SJCRH30 (cell line): ENCODE measurements around the gene FAT1. TPM values are rescaled to one million over a fixed set of nuclear protein-coding genes. Genes with fewer than 3 reads are reported as not detected.
A peak's percentile ranks its signal among the peaks of the same experiment; 100 is the strongest.
"Not testable (repeated sequence)": the region's sequence is repeated elsewhere in the genome, so short reads cannot be mapped to it uniquely, and the experiment has no call there.

Experiments used
- DNase-seq, 2 experiments: peaks; one replicate each; pipeline ENCODE4 v3.0.0-alpha.2; 2015 to 2020
- H3K27ac ChIP-seq: fragments of 250-450 bp; sonication (Bioruptor Pico); 2 replicates; pipeline ENCODE4 v1.5.1; 2020; ENCODE audit warnings: mild to moderate bottlenecking, moderate library complexity
- H3K27me3 ChIP-seq: fragments of 250-450 bp; sonication (Bioruptor Pico); 2 replicates; pipeline ENCODE4 v1.5.1; 2020; ENCODE audit warnings: mild to moderate bottlenecking, moderate library complexity
- H3K36me3 ChIP-seq: fragments of 250-450 bp; sonication (Bioruptor Pico); 2 replicates; pipeline ENCODE4 v1.5.1; 2020; ENCODE audit warnings: mild to moderate bottlenecking, moderate library complexity
- H3K4me1 ChIP-seq: fragments of 250-450 bp; sonication (Bioruptor Pico); 2 replicates; pipeline ENCODE4 v1.5.1; 2020; ENCODE audit warnings: mild to moderate bottlenecking, moderate library complexity
- H3K4me3 ChIP-seq: fragments of 250-450 bp; sonication (Bioruptor Pico); 2 replicates; pipeline ENCODE4 v1.5.1; 2020; ENCODE audit warnings: mild to moderate bottlenecking, moderate library complexity
- H3K9me3 ChIP-seq: fragments of 250-450 bp; sonication (Bioruptor Pico); replicated peaks from 2 replicates; pipeline ENCODE4 v1.5.1; 2020; ENCODE audit warnings: mild to moderate bottlenecking, moderate library complexity
- total RNA-seq: library from RNA; depleted of rRNA; stranded (reverse); fragments of >200 nt; shearing (Covaris generic); gene quantifications from 2 replicates; pipeline ENCODE4 v1.2.3, GENCODE V29; 2014

FAT1 gene
- total RNA-seq, 1 experiment from 2014 or later, result 154 TPM

GRCh38 chr4:186758929-186759682 is 35.5 kb upstream of the FAT1 start:
- no peak for DNase-seq
- H3K9me3 ChIP-seq, result no peaks in the 10 kb centered on the region
- H3K27ac ChIP-seq, result no peak overlapping the region
- no peaks in the 10 kb centered on the region for H3K36me3 ChIP-seq
- H3K27me3 ChIP-seq, result no peaks in the 10 kb centered on the region
- no peak overlapping the region for H3K4me3 ChIP-seq
- H3K4me1 ChIP-seq, result peaks cover 4% of the 10 kb centered on the region

DNA sequence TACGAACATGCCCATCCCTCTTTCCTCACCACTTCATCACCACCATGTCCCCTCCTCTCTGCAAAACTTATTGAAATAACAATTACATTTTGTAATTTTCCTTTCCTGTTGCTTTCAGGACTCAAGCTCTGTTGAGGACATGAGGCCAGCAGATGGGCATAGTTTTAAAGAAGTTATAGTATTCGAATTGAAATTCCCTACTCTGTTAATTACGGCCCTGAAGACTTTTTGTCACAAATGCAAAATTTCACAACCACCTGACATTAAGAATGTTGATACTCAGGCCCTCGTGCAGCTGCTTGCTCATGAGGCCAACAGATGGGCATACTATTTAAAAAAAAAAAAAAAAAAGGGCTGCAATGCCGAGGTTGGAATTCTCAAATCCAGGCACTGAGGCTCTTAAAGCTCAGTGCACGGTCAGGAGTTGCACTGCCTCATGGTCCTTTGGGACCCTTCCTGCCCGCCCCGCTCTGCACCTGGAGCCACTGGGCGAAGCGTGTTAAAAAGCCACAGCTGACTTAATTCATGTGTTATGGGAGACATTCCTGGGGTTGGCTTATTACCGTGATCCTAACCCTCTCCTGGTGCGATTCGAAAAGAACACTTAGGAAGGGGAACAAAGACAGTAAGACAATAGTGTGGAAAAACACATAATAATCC is 34.2 kb upstream of the FAT1 start:
- DNase-seq, result peak; percentile 76
- H3K27ac ChIP-seq, result peak overlapping the region; percentile 40
- no peaks in the 10 kb centered on the region for H3K27me3 ChIP-seq
- peak overlapping the region; percentile 8; the same call in 1 of the 2 replicates for H3K4me3 ChIP-seq
- H3K9me3 ChIP-seq, result no peaks in the 10 kb centered on the region
- H3K4me1 ChIP-seq, result peaks cover 4% of the 10 kb centered on the region
- no peaks in the 10 kb centered on the region for H3K36me3 ChIP-seq

GRCh38 chr4:186756550-186756949 is 32.9 kb upstream of the FAT1 start:
- DNase-seq, H3K36me3 ChIP-seq, H3K4me1 ChIP-seq, H3K27me3 ChIP-seq, H3K9me3 ChIP-seq, H3K27ac ChIP-seq, H3K4me3 ChIP-seq: not testable (repeated sequence)

DNA sequence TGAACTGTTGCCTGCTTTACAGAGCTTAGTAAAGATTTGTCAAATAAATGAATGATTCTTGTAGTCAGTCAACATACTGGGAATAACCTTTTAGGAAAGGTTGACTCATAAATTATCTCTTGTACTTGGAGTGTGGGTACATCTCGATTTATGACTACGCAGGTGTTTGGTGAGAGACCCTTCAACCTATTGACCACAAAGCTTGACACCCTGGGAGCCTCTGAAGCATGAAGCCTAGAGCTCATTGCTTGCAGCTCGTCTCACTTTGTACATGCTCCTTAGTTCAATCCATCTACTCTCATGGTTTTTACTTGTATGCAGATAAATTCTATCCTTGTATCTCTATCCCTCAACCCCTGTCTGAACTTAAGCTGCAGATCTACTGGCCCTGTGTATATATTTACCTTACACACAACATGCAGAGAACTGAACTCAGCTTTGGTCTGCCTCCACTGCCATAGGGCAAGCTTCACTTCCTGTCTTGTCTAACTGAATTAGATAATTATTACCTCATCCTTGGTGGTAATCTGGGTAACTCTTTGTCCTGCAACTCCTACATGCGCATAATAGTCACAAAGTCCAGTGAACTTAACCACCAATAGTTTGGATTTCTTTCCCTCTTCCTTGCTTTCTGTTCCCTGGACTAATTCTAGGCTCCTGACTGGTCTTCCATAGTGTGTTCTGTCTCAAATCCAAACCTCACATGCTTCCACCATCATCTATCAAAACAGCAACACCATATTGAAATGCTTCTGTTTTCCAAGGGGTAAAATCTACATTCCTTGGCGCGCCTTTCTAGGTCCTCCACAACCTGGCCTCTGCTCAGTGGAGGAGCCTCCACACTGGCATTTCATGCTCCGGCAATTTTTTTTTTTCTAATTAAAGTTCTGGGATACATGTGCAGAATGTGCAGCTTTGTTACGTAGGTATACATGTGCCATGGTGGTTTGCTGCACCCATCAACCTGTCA is 32.2 kb upstream of the FAT1 start:
- Histone ChIP-seq H3K9me3 (no peaks in the 10 kb centered on the region), H3K4me1 (peaks cover 4% of the 10 kb centered on the region), H3K27me3 (no peaks in the 10 kb centered on the region), H3K27ac (no peak overlapping the region), H3K36me3 (no peaks in the 10 kb centered on the region), H3K4me3 (no peak overlapping the region)
- DNase-seq, result no peak

DNA sequence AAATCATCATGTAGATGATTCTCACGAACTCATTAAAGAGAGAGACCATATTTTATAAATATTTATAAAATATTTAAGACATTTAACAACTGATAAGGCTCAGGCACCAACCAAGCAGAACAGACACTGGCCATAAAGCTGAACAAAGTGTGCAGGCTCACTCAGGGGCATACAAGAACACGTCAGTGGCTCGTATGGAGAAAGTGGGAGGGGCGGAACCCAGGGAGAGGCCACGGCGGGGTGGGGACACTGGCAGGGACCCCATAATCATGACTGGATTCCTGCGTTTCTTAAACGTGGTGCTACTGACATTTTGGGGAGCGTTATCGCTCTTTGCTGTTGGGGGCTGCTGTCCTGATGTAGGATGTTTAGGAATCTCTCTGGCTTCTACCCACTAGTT is 31.3 kb upstream of the FAT1 start:
- no peak for DNase-seq
- Histone ChIP-seq H3K36me3 (no peaks in the 10 kb centered on the region), H3K4me3 (no peak overlapping the region), H3K9me3 (no peaks in the 10 kb centered on the region), H3K27me3 (no peaks in the 10 kb centered on the region), H3K27ac (no peak overlapping the region), H3K4me1 (peaks cover 4% of the 10 kb centered on the region)

DNA sequence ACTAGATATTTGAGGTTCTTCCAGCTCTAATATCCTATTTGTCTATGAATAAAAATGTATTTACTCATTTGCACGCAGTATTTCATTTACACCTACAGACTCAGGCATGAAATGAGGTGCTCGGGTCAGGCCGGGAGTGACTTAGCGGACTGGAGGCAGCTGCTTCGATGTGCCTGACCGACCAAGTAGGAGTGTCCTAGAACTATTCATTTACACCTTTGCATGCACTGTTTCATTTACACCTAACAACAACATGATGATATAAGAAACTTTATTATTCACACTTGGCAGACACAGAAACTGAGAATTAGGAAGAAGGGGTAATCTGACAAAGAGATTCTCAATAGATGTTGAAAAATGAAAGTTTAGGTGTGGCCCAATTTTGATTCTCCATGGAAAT is 28.7 kb upstream of the FAT1 start:
- Histone ChIP-seq H3K9me3 (no peaks in the 10 kb centered on the region), H3K27ac (no peak overlapping the region), H3K4me3 (no peak overlapping the region), H3K4me1 (no peaks in the 10 kb centered on the region), H3K36me3 (no peaks in the 10 kb centered on the region), H3K27me3 (no peaks in the 10 kb centered on the region)
- no peak for DNase-seq

DNA sequence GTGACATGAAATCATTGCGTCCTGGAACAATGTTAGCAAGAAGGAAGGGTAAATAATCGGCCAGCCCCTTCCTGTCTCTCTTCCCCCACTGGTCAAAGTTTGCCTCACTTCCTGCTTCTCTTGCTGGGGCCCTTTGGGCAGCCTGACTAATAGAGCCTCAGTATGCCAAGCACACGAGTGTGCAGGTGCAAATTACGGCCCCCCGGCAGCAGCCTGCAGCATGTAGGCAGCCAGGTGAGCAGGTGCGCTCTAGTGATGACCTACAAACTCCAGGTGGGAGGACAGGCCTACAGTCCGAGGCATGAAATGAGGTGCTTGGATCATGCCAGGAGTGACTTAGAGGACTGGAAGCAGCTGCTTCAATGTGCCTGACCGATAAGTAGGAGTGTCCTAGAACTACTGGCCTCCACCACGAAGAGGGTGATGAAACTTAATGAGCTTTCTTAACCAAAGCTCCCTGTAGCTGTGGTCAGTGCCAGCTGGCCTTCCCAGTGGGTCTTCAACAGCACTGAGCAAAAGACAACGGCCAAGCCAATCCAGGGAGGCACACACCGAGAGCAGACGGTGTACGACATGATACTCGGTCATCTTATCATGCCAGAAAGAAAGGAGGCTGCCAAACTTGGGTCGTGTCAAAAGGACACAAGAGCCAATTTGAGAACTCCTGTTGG is 26.1 kb upstream of the FAT1 start:
- Histone ChIP-seq H3K4me1 (no peaks in the 10 kb centered on the region), H3K27me3 (no peaks in the 10 kb centered on the region)
- peak in 1 of 2 experiments; percentile 35 for DNase-seq

DNA sequence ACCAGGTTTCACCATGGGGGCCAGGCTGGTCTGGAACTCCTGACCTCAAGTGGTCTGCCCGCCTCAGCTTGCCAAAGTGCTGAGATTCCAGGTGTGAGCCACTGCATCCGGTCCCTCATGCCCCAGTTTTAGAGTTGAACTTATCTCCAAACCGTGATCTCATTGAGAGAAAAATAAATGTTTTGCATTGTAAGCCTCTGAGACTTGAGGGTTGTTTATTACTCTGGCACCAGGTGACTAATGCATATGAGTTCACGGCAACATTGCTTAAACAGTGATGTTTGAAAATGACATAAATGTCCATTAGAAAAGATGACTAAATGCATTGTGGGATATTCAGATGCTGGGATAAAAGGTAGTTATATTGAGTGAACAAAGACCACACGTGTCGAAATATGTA is 22.9 kb upstream of the FAT1 start:
- Histone ChIP-seq H3K36me3 (no peaks in the 10 kb centered on the region), H3K27ac (no peak overlapping the region), H3K27me3 (no peaks in the 10 kb centered on the region), H3K9me3 (no peaks in the 10 kb centered on the region), H3K4me1 (no peaks in the 10 kb centered on the region), H3K4me3 (no peak overlapping the region)
- DNase-seq, result no peak

More for the DNA sequence above, 26.1 kb upstream of the FAT1 start:
- Histone ChIP-seq H3K27ac (no peak overlapping the region), H3K36me3 (no peaks in the 10 kb centered on the region), H3K9me3 (no peaks in the 10 kb centered on the region), H3K4me3 (no peak overlapping the region)

GRCh38 chr4:186743261-186743660 is 19.6 kb upstream of the FAT1 start:
- H3K4me1 ChIP-seq, result peaks cover 8% of the 10 kb centered on the region; the same call in 1 of the 2 replicates
- no peak overlapping the region for H3K4me3 ChIP-seq
- H3K36me3 ChIP-seq, result no peaks in the 10 kb centered on the region
- H3K27ac ChIP-seq, result no peak overlapping the region
- H3K9me3 ChIP-seq, result no peaks in the 10 kb centered on the region
- H3K27me3 ChIP-seq, result no peaks in the 10 kb centered on the region
- DNase-seq, result no peak

DNA sequence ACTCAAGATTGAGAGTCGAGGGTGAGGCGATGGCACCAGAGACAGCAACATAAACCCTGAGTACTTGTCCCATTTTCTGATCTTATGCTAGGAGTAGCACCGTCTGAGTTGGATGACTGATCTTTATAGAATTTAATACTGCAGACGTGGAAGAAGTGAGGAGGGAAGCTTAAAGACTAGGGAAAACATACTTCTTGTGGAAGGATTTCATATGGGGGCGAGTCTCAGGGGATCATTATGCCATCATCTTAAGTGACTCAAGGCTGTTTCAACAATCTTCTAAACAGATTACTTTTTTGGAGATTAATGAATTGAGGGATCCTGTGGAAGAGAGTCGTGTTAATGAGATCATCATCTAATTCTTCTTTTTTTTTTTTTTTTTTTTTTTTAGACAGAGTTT is 17.2 kb upstream of the FAT1 start:
- no peak overlapping the region for H3K4me3 ChIP-seq
- H3K27me3 ChIP-seq, result no peaks in the 10 kb centered on the region
- peaks cover 8% of the 10 kb centered on the region; the same call in 1 of the 2 replicates for H3K4me1 ChIP-seq
- no peak for DNase-seq
- H3K9me3 ChIP-seq, result no peaks in the 10 kb centered on the region
- no peak overlapping the region for H3K27ac ChIP-seq
- no peaks in the 10 kb centered on the region for H3K36me3 ChIP-seq

DNA sequence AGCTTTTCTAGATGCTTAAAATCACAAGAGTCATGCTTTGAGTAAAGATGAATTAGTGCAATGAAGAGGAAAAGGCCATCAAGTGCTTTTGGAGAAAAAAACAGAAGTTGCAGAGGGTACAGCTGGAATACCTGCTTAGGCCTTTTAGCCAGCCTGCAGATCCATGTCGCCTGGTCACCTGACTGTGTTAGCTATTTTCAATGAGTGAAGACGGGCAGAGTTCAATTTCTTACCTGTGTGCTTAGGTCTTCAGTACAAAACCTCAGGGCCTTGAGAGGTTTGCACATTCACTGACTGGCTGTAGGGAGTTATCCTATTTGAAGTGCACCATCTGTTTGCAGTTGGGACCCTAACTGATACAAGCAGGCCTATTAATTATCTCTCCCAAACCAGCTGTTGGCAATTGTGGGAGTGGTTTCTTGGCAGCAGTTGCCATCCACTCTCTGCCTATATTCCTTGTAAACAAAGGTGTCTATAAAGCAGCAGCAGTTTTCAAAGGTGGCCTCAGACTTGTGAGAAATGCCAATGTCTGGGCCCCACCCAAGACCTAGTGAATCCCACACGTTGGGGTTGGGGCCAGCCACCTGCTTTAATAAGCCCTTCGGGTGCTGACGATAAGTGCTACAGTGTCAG is 16.3 kb upstream of the FAT1 start:
- no peak overlapping the region for H3K4me3 ChIP-seq
- H3K27me3 ChIP-seq, result no peaks in the 10 kb centered on the region
- peaks cover 8% of the 10 kb centered on the region; the same call in 1 of the 2 replicates for H3K4me1 ChIP-seq
- no peaks in the 10 kb centered on the region for H3K36me3 ChIP-seq
- DNase-seq, result peak in 1 of 2 experiments; percentile 55
- H3K27ac ChIP-seq, result no peak overlapping the region
- no peaks in the 10 kb centered on the region for H3K9me3 ChIP-seq

DNA sequence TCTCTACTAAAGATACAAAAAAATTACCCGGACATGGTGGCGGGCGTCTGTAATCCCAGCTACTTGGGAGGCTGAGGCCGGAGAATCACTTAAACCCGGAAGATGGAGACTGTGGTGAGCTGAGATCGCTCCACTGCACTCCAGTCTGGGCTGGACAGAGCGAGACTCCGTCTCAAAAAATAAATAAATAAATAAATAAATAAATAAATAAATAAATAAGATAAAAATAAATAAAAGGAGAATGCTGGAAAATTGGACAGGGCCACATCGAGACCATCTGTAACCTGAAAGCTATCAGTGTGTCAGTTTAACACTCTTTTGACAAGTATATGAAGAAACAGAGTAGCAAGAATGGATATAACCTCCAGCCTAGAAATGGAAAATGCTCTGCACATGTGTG is 15.7 kb upstream of the FAT1 start:
- DNase-seq, result no peak
- Histone ChIP-seq H3K4me1 (peaks cover 8% of the 10 kb centered on the region; the same call in 1 of the 2 replicates), H3K4me3 (no peak overlapping the region), H3K9me3 (no peaks in the 10 kb centered on the region), H3K27me3 (no peaks in the 10 kb centered on the region), H3K27ac (no peak overlapping the region), H3K36me3 (no peaks in the 10 kb centered on the region)

DNA sequence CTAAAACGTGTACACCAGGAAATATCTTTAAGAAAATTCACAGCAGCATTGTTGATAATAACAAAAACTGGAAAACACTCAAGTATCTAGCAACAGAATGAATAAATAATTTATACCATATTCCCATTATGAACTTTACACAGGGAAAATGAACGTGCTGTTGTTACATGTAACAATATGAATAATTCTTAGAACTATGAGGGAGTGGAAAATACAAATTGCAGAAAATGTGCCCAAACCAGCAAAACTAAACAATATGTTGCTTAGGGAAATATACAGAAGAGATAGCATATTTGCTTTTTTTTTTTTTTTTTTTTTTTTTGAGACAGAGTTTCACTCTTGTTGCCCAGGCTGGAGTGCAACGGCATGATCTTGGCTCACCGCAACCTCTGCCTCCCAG is 14.8 kb upstream of the FAT1 start:
- no peak overlapping the region for H3K27ac ChIP-seq
- H3K36me3 ChIP-seq, result no peaks in the 10 kb centered on the region
- no peaks in the 10 kb centered on the region for H3K9me3 ChIP-seq
- no peak for DNase-seq
- no peaks in the 10 kb centered on the region for H3K27me3 ChIP-seq
- H3K4me1 ChIP-seq, result peaks cover 8% of the 10 kb centered on the region; the same call in 1 of the 2 replicates
- no peak overlapping the region for H3K4me3 ChIP-seq

- Histone ChIP-seq H3K27ac (no peak overlapping the region), H3K9me3 (no peaks in the 10 kb centered on the region), H3K4me1 (peaks cover 8% of the 10 kb centered on the region; the same call in 1 of the 2 replicates), H3K27me3 (no peaks in the 10 kb centered on the region), H3K4me3 (no peak overlapping the region), H3K36me3 (no peaks in the 10 kb centered on the region)
- DNase-seq, result no peak
These were observed 13.8 kb upstream of the FAT1 start for GRCh38 chr4:186737427-186737826.
